ENCODE data around the gene S1PR1.
"Not testable (repeated sequence)": the region's sequence is repeated elsewhere in the genome, so short reads cannot be mapped to it uniquely, and the experiment has no call there.

S1PR1 gene

GRCh38 chr1:101236516-101237228 is at the start of gene S1PR1:
Gene S1PR1 (plus strand): TSS chr1:101237019. CDS start chr1:101238985, 1,966 bp downstream.
- DNase-seq, result no peak

- no peak for DNase-seq
Observed at GRCh38 chr1:101187297-101187696, 49.5 kb upstream of the S1PR1 start.

- no peak for DNase-seq
Observed at GRCh38 chr1:101188331-101188730, 48.5 kb upstream of the S1PR1 start.

- not testable (repeated sequence) for DNase-seq
Observed at GRCh38 chr1:101188968-101189367, 47.9 kb upstream of the S1PR1 start.

- DNase-seq, result no peak
Observed at GRCh38 chr1:101190441-101190840, 46.4 kb upstream of the S1PR1 start.

DNA sequence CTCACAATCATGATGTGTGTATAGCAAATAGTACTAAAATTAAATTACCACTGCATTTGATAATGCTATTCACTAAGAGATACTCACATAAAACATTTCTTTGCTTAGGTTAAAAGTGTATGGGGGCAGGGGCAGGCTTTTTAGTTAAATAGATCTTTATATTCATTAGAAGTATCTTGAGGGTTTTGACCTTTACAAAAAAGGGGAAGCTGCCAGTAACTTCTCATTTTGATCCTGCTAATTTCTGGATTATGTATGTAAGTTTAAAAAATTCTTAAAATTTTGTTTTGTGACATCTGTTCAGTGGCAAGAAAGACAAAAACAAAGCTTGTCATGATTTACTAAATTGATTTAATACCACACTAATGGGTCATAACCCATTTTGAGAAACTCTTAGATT is 45.8 kb upstream of the S1PR1 start:
- DNase-seq, result no peak

DNA sequence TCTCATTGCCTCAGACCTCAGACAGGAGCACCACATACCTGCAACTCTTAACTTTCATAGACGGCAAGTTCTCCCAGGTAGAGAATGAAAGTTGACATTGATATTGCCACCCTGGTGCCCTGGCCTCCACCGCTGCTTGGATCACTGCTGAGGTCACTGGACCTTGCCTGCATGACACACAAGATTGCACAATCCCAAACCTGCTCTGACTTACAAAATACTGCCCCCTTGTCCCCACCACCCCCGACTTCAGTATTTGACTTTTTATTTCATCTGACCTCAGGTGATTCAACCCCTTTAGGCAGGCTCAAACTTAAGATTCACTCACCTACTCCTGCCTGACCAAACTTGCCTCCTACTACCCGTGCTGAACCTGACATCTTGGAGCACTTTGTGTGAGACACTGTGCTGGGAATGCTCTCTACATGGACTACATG is 43.1 kb upstream of the S1PR1 start:
- DNase-seq, result no peak

DNA sequence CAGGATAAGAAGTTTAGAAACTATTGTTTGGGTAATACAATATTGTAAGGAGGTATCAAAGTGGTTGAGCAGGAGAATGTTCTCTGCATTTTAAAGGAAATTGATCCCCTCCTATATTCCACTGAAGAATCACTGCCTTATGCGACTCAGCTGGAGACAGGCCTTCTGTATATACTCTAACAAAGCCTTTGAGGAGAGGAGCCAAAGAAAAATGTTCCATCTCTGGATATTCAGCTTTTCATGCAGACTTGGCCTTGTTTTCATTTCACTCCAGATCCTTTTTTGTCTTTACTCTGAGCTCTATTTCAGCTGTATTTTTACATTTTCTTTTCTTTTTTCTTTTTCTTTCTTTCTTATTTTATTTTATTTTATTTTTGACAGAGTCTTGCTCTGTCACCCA is 42.1 kb upstream of the S1PR1 start:
- no peak for DNase-seq

- DNase-seq, result no peak
Observed at GRCh38 chr1:101196668-101197067, 40.2 kb upstream of the S1PR1 start.

DNA sequence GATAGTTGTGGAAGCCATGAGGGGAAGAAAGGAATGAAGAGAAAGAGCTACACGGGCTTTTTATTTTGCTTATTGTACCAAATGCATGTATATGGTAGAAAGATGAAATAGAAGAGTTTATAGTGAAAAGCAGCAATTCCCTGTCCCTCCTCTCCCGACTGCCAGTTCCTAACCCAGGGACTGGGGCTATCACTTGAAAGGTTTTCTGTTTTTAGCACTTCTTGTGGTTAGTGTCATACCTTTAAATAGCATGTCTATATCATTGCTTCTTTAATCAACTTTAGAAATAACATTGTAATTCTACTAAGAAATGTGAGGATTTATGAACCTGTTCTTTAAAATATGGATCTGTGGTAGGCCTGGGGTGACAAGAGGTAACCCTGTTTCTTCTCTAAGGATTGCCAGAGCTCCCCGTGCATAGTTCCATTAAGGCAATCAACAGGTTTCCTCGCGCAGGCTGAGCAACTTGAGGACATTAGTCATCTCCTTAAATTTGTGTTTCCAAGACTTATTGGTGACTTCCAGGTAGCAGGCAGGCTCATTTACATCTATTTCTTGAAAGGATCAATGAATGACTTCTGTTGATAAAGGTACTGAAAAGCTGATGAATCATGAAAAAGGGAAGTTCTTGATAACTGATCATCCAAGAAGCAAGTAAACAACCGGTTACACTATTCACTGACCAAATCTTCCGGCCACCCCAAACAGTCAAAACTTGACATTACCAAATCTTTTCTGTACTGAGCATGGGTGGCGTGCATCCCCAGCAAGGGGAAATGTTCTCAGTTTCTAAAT is 37.8 kb upstream of the S1PR1 start:
- no peak for DNase-seq

GRCh38 chr1:101199637-101199982 is 37.2 kb upstream of the S1PR1 start:
- DNase-seq, result no peak

DNA sequence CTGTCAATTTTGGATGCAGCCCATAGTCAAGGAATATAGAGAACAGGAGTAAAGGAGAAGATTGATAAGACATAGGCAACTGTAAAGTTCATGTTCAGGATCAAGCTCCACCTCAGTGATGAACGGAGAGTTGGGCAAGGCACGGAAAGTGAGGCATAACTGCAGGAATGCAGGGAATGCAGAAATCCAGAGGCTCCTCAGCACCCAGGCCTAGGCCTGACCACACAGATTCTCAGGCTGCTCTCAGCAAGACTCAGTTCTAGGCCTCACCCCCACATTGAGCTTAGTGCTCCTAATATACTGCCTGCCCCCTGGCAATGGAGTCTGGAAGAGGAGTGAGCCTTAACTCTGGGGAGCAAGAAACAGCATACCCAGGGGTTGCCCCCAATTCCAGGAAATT is 36.3 kb upstream of the S1PR1 start:
- no peak for DNase-seq

DNA sequence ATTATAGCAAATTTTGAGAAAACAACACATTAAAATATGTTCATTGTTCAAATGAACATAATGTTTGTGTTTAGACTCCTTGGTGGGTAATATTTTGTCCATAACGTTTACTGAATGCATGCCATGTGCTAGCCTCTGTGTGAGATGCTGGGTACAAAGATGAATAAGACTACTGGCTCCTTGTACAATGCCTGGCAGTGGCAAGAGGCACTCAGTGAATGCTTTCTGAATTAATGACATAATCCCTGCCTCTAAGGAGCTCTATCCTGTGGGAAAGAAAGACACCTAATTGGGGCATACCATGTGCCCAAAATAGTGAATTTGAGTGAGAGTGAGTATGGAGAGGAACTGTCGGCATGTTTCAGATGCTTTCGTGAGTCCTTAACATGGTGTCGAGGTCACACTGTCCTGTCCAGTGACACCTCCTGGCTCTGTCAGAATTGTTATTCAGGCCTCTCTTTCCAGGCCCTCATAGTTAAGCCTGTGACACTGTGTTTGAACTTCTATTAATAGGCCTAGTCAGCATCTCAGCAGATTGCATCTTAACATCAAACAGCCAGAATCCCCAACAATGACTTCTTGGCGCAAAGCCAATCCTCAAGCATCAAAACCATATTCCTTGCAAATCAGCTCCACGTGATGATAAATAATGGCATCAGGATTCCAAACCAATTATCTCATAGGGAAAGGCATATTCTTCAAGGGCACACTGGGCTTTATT is 32.8 kb upstream of the S1PR1 start:
- DNase-seq, result peak; percentile 63

GRCh38 chr1:101205457-101205856 is 31.4 kb upstream of the S1PR1 start:
- DNase-seq, result no peak

DNA sequence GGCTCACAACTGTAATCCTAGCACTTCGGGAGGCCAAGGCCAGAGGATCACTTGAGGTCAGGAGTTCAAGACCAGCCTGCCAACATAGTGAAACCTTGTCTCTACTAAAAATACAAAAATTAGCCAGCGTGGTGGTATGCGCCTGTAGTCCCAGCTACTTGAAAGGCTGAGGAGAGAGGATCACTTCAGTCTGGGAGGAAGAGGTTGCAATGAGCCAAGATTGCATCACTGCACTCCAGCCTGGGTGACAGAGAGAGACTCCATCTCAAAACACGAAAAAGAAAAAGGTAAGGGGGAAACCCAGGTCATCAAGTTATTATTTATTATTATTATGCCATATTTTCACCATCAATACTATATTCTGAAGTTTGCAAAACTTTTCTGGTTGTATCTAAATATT is 30.7 kb upstream of the S1PR1 start:
- DNase-seq, result not testable (repeated sequence)

- not testable (repeated sequence) for DNase-seq
Observed at GRCh38 chr1:101207271-101207670, 29.5 kb upstream of the S1PR1 start.

GRCh38 chr1:101207891-101208290 is 28.9 kb upstream of the S1PR1 start:
- no peak for DNase-seq

DNA sequence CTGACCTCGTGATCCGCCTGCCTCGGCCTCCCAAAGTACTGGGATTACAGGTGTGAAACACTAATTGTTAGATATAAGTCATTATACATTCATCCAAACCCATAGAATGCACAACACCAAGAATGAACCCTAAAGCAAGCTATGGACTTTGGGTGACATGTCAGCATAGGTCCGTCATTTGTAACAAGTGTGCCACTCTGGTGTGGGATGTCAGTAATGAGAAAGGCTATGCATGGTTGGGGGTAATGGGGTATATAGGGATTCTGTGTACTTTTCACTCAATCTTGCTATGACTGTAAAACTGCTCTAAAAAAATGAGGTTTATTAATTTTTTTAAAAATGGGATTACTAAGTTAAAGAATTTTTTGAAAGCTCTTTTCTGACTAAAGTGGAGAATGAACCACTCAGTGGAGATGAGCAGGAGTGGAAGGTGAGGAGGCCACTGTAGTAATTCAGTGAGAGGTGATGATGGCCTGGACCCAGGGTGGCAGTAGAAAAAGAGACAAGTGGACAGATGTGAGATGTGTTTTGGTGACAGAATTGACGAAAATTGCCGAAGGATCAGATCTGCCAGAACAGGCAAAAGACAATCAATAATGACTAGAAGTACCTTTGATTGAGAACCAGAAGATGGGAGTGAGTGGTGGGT is 21.3 kb upstream of the S1PR1 start:
- no peak for DNase-seq

GRCh38 chr1:101216623-101217022 is 20.2 kb upstream of the S1PR1 start:
- no peak for DNase-seq

DNA sequence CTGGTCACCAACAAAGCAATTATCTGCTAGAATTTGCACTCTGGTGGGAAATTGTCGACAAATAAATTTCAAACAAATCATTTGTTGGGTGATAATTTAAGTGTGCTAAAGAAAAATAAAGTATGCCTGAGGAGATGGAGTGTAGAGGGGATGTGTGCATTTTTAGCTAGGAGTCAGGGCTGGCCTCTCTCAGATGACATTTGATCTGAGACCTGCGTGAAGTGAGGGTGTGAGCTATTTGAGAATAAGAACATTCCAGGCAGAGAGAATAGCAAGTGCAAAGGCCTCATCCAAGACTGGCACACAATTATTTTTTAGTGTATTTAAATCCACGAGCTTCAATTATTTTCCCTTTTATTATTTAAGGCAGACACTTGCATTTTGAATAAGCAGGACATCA is 19.7 kb upstream of the S1PR1 start:
- no peak for DNase-seq

- DNase-seq, result not testable (repeated sequence)
Observed at GRCh38 chr1:101218968-101219367, 17.9 kb upstream of the S1PR1 start.

- DNase-seq, result no peak
Observed at GRCh38 chr1:101219924-101220870, 16.6 kb upstream of the S1PR1 start.
